HG03457 (cell line): ENCODE measurements around the gene TPRN.

Experiments
- ATAC-seq: cut with Tn5 transposase; IDR thresholded peaks from one replicate; pipeline ENCODE4 v1.9.1; 2021; ENCODE audit warnings: moderate number of reproducible peaks; ENCODE audit not compliant: unreplicated experiment

Gene TPRN

DNA sequence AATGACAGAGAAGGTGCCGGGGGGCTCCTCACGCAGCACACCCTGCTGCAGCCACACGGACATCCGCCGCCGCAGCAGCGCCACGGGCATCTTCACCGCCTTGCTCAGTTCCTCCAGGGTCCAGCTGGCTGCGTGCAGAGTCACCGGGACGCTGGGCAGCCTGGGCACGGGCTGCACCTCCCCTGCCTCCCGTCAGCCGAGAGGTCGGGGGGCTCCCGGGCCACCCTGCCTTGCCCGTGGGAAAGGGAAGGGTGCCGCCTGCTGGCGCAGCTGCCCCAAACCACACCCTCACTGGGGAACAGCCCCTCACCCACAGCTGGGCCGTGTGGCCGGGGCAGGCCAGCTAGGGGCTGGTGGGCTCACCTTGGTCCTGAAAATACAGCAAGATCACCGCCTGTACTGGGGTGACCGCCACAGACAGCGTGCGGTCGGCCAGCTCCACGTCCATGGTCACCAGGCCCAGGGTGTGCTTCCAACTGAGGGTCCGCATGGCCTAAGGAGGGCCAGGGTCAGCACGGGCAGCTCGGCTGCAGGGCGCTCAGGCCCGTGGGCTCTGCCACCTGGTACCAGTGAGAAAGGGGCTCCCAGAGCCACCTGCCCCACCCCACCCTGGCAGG lies 25.1 kb downstream of the TPRN start:
- no peak for ATAC-seq

- no peak for ATAC-seq
Observed at GRCh38 chr9:137174722-137175293, 25.7 kb downstream of the TPRN start.

GRCh38 chr9:137173796-137174664 lies 26.5 kb downstream of the TPRN start:
- ATAC-seq, result no peak

DNA sequence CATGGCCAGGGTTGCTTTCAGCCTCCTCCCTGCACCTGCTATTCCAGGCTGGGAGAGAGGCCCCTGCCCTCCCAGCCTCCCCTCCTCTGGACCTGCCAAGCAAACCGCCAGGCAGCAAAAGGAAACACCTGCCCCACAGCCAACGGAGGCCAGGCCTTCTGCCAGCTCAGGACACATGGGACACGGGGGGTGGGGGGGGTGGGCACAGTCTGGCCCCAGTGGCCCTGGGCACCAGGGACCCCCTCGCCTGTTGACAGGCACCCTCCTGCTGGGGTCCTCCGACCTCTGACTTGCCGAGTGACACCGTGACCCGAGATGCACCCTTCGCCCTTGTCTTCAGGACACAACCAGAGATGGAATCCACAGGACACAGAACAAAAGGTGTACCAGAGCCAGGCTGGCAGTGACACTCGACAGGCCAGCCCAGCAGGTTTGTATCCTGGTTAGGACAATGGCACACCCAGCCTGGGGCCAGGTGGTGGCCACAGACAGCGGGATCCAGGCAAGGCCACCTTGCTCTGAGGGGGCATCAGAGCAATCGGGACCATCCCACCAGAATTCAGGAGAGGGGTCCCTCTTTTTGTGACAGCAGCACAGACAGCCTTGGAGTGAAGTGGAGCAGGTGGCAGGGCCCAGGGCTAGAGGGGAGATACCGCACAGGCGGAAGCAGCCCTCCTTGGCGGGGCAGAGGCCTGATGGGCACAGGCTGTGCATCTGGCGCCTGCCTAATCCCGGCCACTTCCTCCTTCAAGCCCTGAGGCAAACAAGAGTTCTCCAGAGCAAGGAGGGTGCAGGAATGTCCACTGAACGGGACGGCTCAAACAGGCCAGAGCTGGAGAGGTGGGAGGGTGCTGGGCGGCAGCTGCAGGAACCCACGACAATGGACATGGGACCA lies 27.4 kb downstream of the TPRN start:
- no peak for ATAC-seq

- ATAC-seq, result no peak
Observed at GRCh38 chr9:137171149-137171900, 29.2 kb downstream of the TPRN start.

DNA sequence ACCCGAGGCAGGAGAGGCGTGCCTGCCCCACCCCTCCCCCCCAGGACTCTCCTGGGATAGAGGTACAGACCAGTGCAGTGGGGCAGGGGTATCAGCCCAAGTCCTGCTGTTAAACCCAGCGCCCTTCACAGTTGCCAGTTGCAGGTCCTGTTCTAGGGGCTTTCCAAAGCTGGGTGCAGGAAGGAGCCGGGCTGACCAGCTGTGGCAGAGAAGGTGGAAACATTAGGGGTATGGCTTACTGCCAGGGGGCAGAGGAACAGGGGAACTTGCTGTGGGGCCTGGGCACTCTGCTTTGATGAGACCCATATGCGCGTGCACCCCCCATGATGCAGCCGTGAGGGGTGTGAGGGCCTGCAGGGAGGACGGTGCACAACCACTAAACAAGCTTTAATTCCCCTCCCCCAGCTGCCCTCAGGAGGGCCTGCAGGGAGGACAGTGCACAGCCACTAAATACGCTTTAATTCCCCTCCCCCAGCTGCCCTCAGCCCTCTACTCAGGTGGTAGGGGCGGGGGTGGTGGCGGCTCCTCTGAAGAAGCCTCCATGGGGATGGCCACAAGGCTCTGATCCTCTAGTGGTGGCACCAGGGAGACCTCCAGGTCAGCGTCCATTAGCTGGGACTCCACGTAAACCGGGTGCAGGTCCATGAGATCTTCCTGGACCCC lies 29.9 kb downstream of the TPRN start:
- no peak for ATAC-seq

DNA sequence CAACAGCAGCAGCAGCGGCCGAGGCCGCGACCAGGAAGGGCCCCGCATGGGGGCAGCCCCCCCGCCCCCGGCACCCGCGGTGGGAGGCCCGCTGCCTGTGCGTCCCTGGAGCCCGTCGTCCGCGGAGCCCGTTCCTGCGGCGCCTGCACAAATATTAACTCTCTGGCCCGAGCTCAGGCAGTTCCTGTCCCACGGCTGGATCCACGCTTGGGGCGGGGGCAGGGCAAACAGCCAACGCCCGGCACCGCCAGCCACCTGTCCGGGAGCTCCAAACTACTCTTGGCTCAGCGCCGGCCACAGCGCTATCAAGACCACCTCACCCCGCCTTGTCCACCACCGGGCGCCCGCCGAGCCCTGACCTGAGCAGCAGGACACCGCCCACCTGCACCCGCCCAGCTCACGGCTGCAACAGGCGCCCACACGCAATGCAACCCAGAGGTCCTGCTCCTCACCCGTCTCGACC lies 30.6 kb downstream of the TPRN start, which contains the start of gene LRRC26:
LRRC26 (minus strand) TSS at position 156 of the 463 bp plus-strand sequence; CDS start at position 48, 108 bp downstream.
- ATAC-seq, result no peak

DNA sequence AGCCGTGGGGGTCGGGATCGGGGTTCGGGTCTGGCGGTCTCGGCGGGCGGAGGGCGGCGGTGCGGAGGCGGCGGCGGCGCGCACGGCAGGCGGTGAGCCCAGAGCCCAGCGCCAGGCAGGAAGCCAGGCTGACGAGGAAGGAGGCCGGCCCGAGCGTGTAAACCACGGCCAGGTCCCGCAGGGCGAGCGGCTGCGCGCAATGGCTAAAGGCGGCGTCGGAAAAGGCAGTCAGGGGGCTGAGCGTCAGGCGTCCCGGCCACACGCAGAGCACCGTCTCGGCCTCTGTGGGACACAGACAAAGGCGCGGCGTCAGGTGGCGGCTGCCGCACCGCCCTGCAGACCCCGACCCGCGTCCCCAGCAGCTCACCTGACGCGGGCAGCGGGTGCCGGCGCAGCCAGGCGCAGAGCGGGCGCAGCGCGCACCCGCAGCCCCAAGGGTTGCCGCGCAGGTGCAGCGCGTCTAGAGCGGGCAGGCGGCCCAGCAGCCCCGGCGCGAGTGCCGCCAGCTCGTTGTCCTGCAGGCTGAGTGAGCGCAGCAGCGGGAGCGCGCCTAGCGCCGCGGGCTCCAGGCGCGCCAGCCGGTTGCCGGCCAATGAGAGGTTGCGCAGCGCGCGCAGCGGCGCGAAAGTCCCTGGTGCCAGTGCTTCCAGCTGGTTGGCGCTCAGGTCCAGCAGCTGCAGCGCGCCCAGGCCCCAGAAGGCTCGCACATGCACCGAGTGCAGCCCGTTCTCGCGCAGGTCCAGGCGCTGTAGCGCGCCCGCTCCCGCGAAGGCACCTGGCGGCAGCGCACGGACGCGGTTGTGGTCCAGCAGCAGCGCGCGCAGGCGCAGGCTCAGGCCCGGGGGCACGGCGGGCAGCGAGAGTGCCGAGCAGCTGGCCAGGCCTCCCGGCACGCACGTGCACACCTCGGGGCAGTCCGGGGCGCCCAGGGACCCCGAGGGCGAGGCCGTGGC lies 31.4 kb downstream of the TPRN start:
- ATAC-seq, result no peak

DNA sequence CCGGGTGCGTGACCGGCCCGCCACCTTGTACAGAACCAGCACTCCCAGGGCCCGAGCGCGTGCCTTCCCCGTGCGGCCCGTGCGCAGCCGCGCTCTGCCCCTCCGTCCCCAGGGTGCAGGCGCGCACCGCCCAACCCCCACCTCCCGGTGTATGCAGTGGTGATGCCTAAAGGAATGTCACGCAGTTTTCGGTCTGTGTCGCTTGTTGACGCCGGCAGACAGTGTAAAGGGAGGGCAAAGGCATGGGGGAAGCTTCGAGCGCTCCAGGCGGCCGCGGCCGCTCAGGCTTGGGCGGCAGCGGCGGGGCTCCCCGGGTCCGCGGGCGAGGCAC lies 32.0 kb downstream of the TPRN start:
- ATAC-seq, result no peak

- ATAC-seq, result no peak
Observed at GRCh38 chr9:137167747-137168572, 32.6 kb downstream of the TPRN start.

DNA sequence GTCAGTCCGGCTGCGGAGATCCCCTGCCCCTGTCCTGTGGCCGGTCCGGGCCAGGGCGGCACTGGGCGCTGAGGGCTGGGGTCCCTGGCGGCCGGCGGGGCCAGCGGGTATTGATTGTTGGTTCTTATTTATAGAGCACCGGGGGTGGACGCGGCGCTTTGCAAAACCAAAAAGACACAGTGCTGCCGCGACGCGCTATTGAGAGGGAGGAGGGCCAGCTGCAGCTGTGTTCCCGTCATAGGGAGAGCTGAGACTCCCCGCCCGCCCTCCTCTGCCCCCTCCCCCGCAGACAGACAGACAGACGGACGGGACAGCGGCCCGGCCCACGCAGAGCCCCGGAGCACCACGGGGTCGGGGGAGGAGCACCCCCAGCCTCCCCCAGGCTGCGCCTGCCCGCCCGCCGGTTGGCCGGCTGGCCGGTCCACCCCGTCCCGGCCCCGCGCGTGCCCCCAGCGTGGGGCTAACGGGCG lies 33.2 kb downstream of the TPRN start:
- no peak for ATAC-seq

DNA sequence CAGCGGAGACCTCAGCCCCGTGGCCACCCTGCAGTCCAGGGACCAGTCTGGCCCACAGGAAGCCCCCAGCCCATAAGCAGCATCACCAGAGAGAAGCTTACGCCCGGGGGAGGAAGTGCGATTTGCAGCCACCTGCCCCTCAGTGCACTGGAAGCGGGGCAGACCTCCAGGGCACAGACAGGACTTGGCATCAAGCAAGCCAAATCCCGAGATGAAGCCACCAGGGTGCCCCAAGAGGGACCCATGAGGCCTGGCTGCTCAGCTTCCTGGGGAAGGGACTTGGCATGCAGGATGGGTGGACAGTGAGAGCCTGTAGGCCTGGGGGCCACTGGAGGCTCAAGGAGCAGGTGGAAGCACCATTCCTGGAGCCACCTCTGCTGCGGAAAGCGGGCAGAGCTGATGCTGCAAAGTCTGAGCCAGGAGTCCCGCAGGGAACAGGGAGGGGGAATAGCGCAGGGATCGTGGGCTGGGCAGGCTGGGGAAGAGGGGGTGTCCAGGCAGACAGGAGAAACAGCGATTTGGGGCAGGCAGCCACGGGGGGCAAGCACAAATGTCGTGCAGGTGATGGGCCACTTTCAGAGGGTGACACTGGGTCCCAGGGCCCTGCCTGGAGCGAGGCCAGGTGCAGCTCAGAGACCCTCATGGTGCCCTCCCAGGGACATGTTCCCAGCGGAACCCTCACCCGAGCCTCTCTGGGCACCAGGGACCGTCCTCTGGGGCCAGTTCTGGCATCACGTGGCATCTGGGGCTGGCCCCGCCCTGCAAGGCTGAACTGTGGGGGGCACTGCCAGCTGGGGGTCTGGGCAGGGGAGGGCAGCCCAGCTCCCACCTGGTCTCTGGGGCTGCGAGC lies 33.9 kb downstream of the TPRN start:
- ATAC-seq, result no peak

GRCh38 chr9:137165250-137165836 lies 35.2 kb downstream of the TPRN start:
- ATAC-seq, result no peak

DNA sequence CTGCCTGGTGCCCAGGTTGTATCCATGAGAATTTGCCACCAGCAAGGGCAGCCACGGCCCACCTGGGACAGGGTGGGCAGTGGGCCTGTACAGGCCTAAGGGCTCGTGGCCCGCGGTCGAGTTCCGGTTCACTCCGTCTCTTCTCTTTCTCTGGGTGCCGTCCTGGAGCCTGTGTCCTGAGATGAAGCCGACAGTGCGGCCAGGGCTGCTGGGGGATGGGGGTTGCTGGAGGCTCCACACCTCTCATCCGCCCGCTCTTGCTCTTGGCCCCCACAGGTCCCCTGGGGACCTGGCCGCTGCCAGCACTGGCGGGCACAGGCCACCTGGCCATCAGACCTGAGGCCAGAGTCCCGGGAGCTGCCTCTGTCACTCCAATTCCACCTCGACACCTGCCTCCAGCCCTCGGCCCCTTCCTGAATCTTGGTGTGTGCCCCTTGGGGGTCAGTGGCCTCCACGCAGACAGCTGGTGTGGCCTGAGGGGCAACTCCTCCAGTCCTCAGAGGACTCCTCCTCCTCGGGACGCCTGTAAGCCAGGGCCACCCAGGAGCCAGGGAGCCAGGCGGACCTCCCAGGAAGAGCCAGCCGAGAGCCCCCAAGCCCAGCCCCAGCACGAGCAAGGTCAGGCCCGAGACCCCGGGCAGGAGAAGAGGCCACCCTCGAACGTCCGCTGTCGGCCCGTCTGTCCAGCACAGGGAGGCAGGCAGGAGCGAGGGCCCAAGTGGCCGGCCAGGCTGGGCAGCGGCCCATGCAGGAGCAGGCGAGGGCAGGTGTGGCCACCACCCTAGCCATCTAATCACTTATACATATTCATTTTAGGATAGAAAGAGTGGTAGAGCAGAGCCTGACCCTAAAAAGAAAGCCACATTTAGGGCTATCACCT lies 35.9 kb downstream of the TPRN start:
- no peak for ATAC-seq

DNA sequence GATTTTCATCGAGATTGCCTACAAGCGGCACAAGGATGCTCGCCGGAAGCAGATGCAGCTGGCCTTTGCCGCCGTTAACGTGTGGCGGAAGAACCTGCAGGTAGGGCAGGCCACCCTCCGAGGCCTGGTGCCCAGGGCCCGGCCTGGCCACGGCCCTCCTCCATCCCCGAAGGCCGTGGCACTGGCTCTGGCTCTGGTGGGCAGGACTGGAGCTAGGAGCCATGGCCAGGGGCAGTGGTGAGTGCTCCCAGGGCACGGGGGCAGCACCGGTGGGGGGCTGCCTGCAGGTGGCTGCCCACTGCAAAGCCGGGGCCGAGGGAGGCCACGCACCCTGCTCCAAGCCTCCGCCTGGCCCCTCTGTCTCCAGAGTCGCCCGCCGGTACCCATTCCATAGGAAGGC lies 36.7 kb downstream of the TPRN start:
- ATAC-seq, result no peak
